K562 (cell line): ENCODE results near the gene CNBD2. TPM values are rescaled to one million over a fixed set of nuclear protein-coding genes. Genes with fewer than 3 reads are reported as not detected.

ENCODE experiments used
- ARID3B ChIP-seq: fragments of 250-450 bp; sonication (Bioruptor Pico); IDR thresholded peaks from 2 replicates; pipeline ENCODE4 v1.4.0; 2020; ENCODE audit warnings: borderline replicate concordance
- CCAR2 ChIP-seq: fragments of 200-400 bp; formaldehyde crosslinking; IDR thresholded peaks from 2 replicates; pipeline ENCODE4 v1.6.1; 2017; ENCODE audit warnings: mild to moderate bottlenecking, low read depth, low read length
- CREB3 ChIP-seq: fragments of 450-650 bp; conservative IDR thresholded peaks from 2 replicates; pipeline ENCODE4 v1.6.1; 2016; ENCODE audit warnings: missing genetic modification characterization, low read depth, mild to moderate bottlenecking, missing compliant biosample characterization, moderate library complexity
- E2F1 ChIP-seq: sonication (generic); formaldehyde crosslinking; IDR thresholded peaks from 2 replicates; pipeline ENCODE4 v1.8.1; 2023; ENCODE audit warnings: mild to moderate bottlenecking, missing genetic modification reagents, moderate library complexity
- E4F1 ChIP-seq: fragments of 250-450 bp; sonication (Bioruptor Pico); IDR thresholded peaks from 2 replicates; pipeline ENCODE4 v1.5.0; 2021; ENCODE audit warnings: mild to moderate bottlenecking, borderline replicate concordance
- EP300 ChIP-seq: IDR thresholded peaks from 2 replicates; pipeline ENCODE4 v1.6.1; 2012; ENCODE audit warnings: low read length, improper control_type of control experiment
- GATAD2B ChIP-seq: fragments of 450-650 bp; IDR thresholded peaks from 2 replicates; pipeline ENCODE4 v1.6.1; 2017; ENCODE audit warnings: mild to moderate bottlenecking, borderline replicate concordance
- GTF2A2 ChIP-seq: IDR thresholded peaks from 2 replicates; pipeline ENCODE4 v1.6.1; 2016; ENCODE audit warnings: mild to moderate bottlenecking, missing genetic modification characterization, missing compliant biosample characterization
- HMGXB4 ChIP-seq: sonication (generic); formaldehyde crosslinking; IDR thresholded peaks from 2 replicates; pipeline ENCODE4 v1.8.1; 2023; ENCODE audit warnings: mild to moderate bottlenecking, missing genetic modification reagents
- KAT8 ChIP-seq: fragments of 450-650 bp; IDR thresholded peaks from 2 replicates; pipeline ENCODE4 v1.6.1; 2016; ENCODE audit warnings: low read depth, mild to moderate bottlenecking
- MBD2 ChIP-seq: sonication (generic); IDR thresholded peaks from 2 replicates; pipeline ENCODE4 v1.6.1; 2016; ENCODE audit warnings: low read depth, borderline replicate concordance
- MCM7 ChIP-seq, 2 experiments: fragments of 450-650 bp; IDR thresholded peaks; 2 replicates each; pipeline ENCODE4 v1.6.1; 2016 to 2018
- NCOA1 ChIP-seq: fragments of 450-650 bp; IDR thresholded peaks from 2 replicates; pipeline ENCODE4 v1.6.1; 2016; ENCODE audit warnings: low read depth
- NFXL1 ChIP-seq: fragments of 450-650 bp; formaldehyde crosslinking; IDR thresholded peaks from 2 replicates; pipeline ENCODE4 v1.4.0; 2021; ENCODE audit warnings: mild to moderate bottlenecking
- PHF21A ChIP-seq: fragments of 450-650 bp; IDR thresholded peaks from 2 replicates; pipeline ENCODE4 v1.6.1; 2017; ENCODE audit warnings: low read depth, borderline replicate concordance
- RBM15 ChIP-seq: fragments of 200-400 bp; formaldehyde crosslinking; IDR thresholded peaks from 2 replicates; pipeline ENCODE4 v1.6.1; 2018; ENCODE audit warnings: mild to moderate bottlenecking, low read length, moderate library complexity; ENCODE audit not compliant: insufficient read depth
- SETDB1 ChIP-seq: IDR thresholded peaks from one replicate; pipeline ENCODE4 v1.6.1; 2012; ENCODE audit warnings: low read length, control low read depth, inconsistent platforms
- ZBTB1 ChIP-seq: sonication (generic); formaldehyde crosslinking; IDR thresholded peaks from 2 replicates; pipeline ENCODE4 v1.8.1; 2023; ENCODE audit warnings: missing genetic modification reagents, low read depth, mild to moderate bottlenecking, borderline replicate concordance
- ZNF212 ChIP-seq: fragments of 450-650 bp; formaldehyde crosslinking; IDR thresholded peaks from 2 replicates; pipeline ENCODE4 v1.4.0; 2020; ENCODE audit warnings: mild to moderate bottlenecking
- ZNF23 ChIP-seq: fragments of 250-450 bp; sonication (Bioruptor Pico); IDR thresholded peaks from 2 replicates; pipeline ENCODE4 v1.4.0; 2020; ENCODE audit warnings: mild to moderate bottlenecking
- polyA plus RNA-seq, 8 experiments: library from polyadenylated mRNA; depleted of rRNA in 4 of 8; stranded (reverse) in 5 of 8; unstranded in 3 of 8; fragments of >200 nt; fragmentation: Nextera tagmentation in 2 of 8; fragmentation: Illumina TruSeq in 1 of 8; extraction: Ambion mirVana in 2 of 8; extraction: Trizol in 1 of 8; gene quantifications; 2 replicates each; pipeline versions ENCODE4 v1.2.1 to v1.2.3, GENCODE V29; 2011 to 2014; ENCODE audit warnings: inconsistent platforms in 1 of 8, missing spikeins in 1 of 8
- total RNA-seq, 7 experiments: library from RNA; depleted of rRNA in 6 of 7; stranded (reverse); fragments of >200 nt in 6 of 7; fragmentation: Illumina TruSeq in 2 of 7; extraction: Trizol in 2 of 7; gene quantifications; 2 replicates each; pipeline versions ENCODE4 v1.2.1 to v1.2.3, GENCODE V29; 2011 to 2021; ENCODE audit warnings: low replicate concordance in 1 of 7

CNBD2 gene
- total and polyA plus RNA-seq, 9 of the 15 experiments (the other 6 are each of a cell fraction or from before 2014, with no cell fraction given) = 3.2 to 17.5 (median 5.3) TPM

GRCh38 chr20:36051318-36052116 lies 83.1 kb downstream of the CNBD2 start (continued):
- TF ChIP-seq E4F1 = no peak
- no peak for TF ChIP-seq NFXL1
- TF ChIP-seq MCM7 (IDR thresholded peaks at IDR 0.05) = 0 out of 4 replicates have a peak, but pooled peaks of 1 of the 2 experiments have one; percentile 69
- no peak for TF ChIP-seq ZNF23 (CRISPR knock-in tag)
- TF ChIP-seq CCAR2 = no peak
- TF ChIP-seq SETDB1 = no peak
- TF ChIP-seq NCOA1 = no peak
- 0 out of 2 replicates have a peak, but pooled peaks have one; percentile 18 for TF ChIP-seq MBD2
- TF ChIP-seq ZBTB1 (CRISPR knock-in tag) = no peak
- TF ChIP-seq EP300 = no peak
- no peak for TF ChIP-seq HMGXB4 (CRISPR knock-in tag)
- TF ChIP-seq CREB3 (tag) = 0 out of 2 replicates have a peak, but pooled peaks have one; percentile 34
- no peak for TF ChIP-seq PHF21A
- no peak for TF ChIP-seq ARID3B
- TF ChIP-seq GATAD2B = no peak
- TF ChIP-seq ZNF212 (CRISPR knock-in tag) = no peak
- TF ChIP-seq KAT8 = no peak
- TF ChIP-seq GTF2A2 (tag) = no peak
- TF ChIP-seq RBM15 = no peak
- no peak for TF ChIP-seq E2F1
